Smooth muscle cell (in vitro differentiated cells): Measurements from ENCODE around the gene CPSF4L. TPM values are rescaled to one million over a fixed set of nuclear protein-coding genes. Genes with fewer than 3 reads are reported as not detected.
A peak's percentile ranks its signal among the peaks of the same experiment; 100 is the strongest.

Source experiments
- DNase-seq: peaks from one replicate; lab custom pipeline; 2025; ENCODE audit not compliant: unreplicated experiment; lab: John Stamatoyannopoulos, UW
- H2AFZ ChIP-seq: fragments of 200-600 bp; sonication (generic); 2 replicates; pipeline ENCODE4 v1.6.0; 2016; ENCODE audit warnings: antibody characterized with exemption, low read depth, mild to moderate bottlenecking
- H3F3A ChIP-seq: fragments of 200-600 bp; sonication (generic); 2 replicates; pipeline ENCODE4 v1.6.0; 2017; ENCODE audit warnings: antibody characterized with exemption, low read depth
- H3K27ac ChIP-seq: fragments of 200-600 bp; sonication (generic); 2 replicates; pipeline ENCODE4 v1.5.1; 2016; ENCODE audit warnings: low read depth, mild to moderate bottlenecking
- H3K27me3 ChIP-seq: fragments of 200-600 bp; sonication (generic); 2 replicates; pipeline ENCODE4 v1.6.1; 2016; ENCODE audit warnings: low read depth, mild to moderate bottlenecking
- H3K36me3 ChIP-seq: fragments of 200-600 bp; sonication (generic); 2 replicates; pipeline ENCODE4 v1.5.1; 2016; ENCODE audit warnings: low read depth
- H3K4me1 ChIP-seq: fragments of 200-600 bp; sonication (generic); 2 replicates; pipeline ENCODE4 v1.5.1; 2016; ENCODE audit warnings: low read depth
- H3K4me2 ChIP-seq: fragments of 200-600 bp; sonication (generic); 2 replicates; pipeline ENCODE4 v1.6.0; 2016; ENCODE audit warnings: mild to moderate bottlenecking
- H3K4me3 ChIP-seq: fragments of 200-600 bp; sonication (generic); 2 replicates; pipeline ENCODE4 v1.5.1; 2016; ENCODE audit warnings: mild to moderate bottlenecking
- H3K79me2 ChIP-seq: fragments of 200-600 bp; sonication (generic); 2 replicates; pipeline ENCODE4 v1.6.0; 2016; ENCODE audit warnings: low read depth, mild to moderate bottlenecking
- H3K9ac ChIP-seq: fragments of 200-600 bp; sonication (generic); 2 replicates; pipeline ENCODE4 v1.6.0; 2016; ENCODE audit warnings: low read depth
- H3K9me3 ChIP-seq: fragments of 200-600 bp; sonication (generic); replicated peaks from 2 replicates; pipeline ENCODE4 v1.5.1; 2016; ENCODE audit warnings: low read depth
- H4K20me1 ChIP-seq: fragments of 200-600 bp; sonication (generic); 2 replicates; pipeline ENCODE4 v1.6.0; 2016; ENCODE audit warnings: low read depth
- WGBS: methylation state at CpG from one replicate; pipeline ENCODE4 v1.1.7; 2016; ENCODE audit warnings: low lambda C conversion rate; 5-methylcytosine and 5-hydroxymethylcytosine counted together
- polyA plus RNA-seq: library from polyadenylated mRNA; unstranded; fragments of >200 nt; fragmentation: Nextera tagmentation; extraction: Ambion mirVana; gene quantifications from 2 replicates; pipeline ENCODE4 v1.2.1, GENCODE V29; 2016
- total RNA-seq: library from RNA; depleted of rRNA; stranded (reverse); fragments of >200 nt; gene quantifications from 2 replicates; pipeline ENCODE4 v1.2.3, GENCODE V29; 2014
- TF ChIP-seq, protein P1 (sequence below): fragments of 200-600 bp; sonication (generic); IDR thresholded peaks from 2 replicates; pipeline ENCODE4 v1.5.1; 2017; ENCODE audit warnings: borderline replicate concordance, mild to moderate bottlenecking, antibody characterized with exemption; ENCODE audit not compliant: insufficient read depth, poor library complexity, severe bottlenecking

Gene CPSF4L
- total and polyA plus RNA-seq, 2 experiments from 2014 or later, result not detected

DNA sequence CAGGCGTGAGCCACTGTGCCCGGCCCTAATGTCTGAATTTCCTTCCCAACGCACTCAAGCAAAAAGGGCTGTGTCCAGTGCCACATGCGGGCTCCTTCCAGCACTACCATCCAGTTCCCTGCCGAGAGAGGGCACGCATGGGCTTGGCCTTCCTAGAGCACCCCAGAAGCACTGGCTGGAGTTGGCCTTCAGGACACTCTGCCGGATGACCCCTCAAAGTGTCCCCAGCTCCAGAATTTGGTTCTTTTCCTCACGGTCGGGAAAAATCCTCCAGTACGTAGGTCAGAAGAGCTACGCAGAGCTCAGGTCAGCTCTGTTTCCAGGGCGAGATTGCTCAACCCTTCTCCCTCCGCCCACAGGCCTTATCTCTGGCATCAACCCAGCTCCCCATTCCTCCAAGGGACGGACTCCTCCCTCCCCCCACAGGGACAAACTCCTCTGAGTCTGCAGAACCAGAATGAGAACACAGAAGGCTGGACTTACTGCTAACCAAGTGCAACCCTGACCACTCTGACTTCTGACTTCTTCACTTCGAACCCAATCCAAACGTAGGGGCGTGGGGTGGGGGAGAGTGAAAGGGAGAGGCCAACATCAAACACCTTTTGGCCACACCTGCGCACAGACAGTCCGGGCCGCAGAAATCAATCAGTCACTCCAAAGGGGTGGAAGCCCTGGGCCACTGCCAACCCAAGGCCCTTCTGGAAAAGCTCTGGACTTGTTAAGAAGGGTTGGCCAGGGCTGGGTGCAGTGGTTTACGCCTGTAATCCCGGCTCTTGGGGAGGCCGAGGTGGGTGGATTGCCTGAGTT, 46.5 kb upstream of the CPSF4L start:
- peaks cover 36% of the 10 kb centered on the region for H3K4me1 ChIP-seq

DNA sequence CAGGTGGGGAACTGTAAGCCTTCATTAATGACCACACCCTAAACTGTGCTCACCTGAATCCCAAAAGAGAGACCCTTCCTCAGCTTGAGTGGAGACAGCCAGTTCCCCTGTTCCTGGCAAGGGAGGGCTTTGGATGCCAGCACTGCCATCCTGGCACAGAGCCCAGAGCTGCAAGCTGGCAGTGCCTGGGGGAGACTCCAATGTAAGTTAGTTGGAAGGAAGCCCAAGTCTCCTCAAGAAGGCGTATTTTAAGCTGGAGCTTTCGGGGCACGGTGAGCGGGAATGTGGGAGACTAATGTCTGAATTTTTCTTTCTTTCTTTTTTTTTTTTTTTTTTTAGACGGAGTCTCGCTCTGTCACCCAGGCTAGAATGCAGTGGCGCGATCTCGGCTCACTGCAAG, 45.5 kb upstream of the CPSF4L start:
- 95% methylated on average over 8 of the region's 9 CpGs for WGBS
- Histone ChIP-seq H4K20me1 (peaks cover 68% of the 10 kb centered on the region), H3K27me3 (no peaks in the 10 kb centered on the region), H3K27ac (no peak overlapping the region), H3K4me2 (no peak overlapping the region), H3K79me2 (peaks cover 69% of the 10 kb centered on the region), H3K4me1 (peaks cover 29% of the 10 kb centered on the region), H3K9ac (no peak overlapping the region), H3F3A (peaks cover 12% of the 10 kb centered on the region), H3K36me3 (no peaks in the 10 kb centered on the region), H3K4me3 (no peak overlapping the region), H3K9me3 (no peaks in the 10 kb centered on the region), H2AFZ (no peak overlapping the region)
- no peak for DNase-seq
- TF ChIP-seq, protein P1, sequence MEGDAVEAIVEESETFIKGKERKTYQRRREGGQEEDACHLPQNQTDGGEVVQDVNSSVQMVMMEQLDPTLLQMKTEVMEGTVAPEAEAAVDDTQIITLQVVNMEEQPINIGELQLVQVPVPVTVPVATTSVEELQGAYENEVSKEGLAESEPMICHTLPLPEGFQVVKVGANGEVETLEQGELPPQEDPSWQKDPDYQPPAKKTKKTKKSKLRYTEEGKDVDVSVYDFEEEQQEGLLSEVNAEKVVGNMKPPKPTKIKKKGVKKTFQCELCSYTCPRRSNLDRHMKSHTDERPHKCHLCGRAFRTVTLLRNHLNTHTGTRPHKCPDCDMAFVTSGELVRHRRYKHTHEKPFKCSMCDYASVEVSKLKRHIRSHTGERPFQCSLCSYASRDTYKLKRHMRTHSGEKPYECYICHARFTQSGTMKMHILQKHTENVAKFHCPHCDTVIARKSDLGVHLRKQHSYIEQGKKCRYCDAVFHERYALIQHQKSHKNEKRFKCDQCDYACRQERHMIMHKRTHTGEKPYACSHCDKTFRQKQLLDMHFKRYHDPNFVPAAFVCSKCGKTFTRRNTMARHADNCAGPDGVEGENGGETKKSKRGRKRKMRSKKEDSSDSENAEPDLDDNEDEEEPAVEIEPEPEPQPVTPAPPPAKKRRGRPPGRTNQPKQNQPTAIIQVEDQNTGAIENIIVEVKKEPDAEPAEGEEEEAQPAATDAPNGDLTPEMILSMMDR, result no peak

More for the DNA sequence above, 46.5 kb upstream of the CPSF4L start:
- peak overlapping the region; percentile 97 for H3K4me3 ChIP-seq
- H2AFZ ChIP-seq, result no peak overlapping the region
- peaks cover 58% of the 10 kb centered on the region for H4K20me1 ChIP-seq
- no peak overlapping the region for H3K9ac ChIP-seq
- no peaks in the 10 kb centered on the region for H3K27me3 ChIP-seq
- H3K79me2 ChIP-seq, result peaks cover 61% of the 10 kb centered on the region
- H3F3A ChIP-seq, result peaks cover 12% of the 10 kb centered on the region
- WGBS, result 36% methylated on average over 23 of the region's 23 CpGs
- TF ChIP-seq, protein P1, result no peak
- no peaks in the 10 kb centered on the region for H3K9me3 ChIP-seq
- no peak for DNase-seq
- H3K4me2 ChIP-seq, result peak overlapping the region; percentile 61
- no peaks in the 10 kb centered on the region for H3K36me3 ChIP-seq
- peak overlapping the region; percentile 22 for H3K27ac ChIP-seq

DNA sequence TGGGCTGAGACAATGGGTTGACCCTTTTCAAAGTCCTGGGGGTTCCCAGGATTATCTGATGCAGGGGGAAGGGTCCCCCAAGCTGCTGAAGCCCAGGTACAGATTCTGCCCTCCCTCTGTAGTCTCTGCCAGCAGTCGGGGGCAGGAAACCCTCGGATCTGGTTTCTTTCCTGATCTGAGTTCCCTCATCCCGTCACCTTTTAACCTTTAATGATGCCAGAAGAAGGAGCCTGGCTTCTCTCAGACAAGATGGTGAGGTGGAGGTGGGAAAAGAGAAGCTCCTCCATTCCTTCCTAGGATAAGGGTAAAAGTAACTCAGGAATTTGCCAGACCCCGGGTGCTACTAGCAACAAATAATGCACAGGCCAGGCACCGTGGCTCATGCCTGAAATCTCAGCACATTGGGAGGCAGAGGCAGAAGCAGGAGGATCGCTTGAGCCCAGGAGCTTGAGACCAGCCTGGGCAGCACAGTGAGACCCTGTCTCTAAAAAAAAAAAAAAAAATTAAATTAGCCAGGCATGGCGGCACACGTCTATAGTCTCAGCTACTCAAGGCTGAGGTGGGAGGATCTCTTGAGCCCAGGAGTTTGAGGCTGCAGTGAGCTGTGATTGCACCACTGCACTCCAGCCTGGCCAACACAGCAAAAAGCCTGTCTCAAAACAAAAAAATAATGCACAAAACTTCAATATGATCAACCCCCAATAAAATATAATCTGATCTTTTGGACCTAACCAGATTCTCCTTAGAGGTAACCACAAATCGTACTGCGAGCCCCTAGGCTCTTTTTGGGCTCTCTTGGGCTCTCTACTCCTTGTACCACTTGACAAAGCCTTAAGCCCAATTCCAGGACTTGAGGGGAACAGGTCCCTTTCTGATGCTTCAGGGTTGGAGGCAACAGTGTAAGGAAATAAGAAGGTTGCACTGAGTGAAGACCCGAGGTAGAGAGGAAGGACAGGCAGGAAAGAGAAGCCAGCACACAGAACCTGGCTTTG, 44.5 kb upstream of the CPSF4L start:
- Histone ChIP-seq H4K20me1 (peaks cover 78% of the 10 kb centered on the region), H3K4me3 (peak overlapping the region; percentile 34), H3K27me3 (no peaks in the 10 kb centered on the region), H2AFZ (no peak overlapping the region), H3F3A (peaks cover 12% of the 10 kb centered on the region), H3K36me3 (no peaks in the 10 kb centered on the region), H3K79me2 (peaks cover 76% of the 10 kb centered on the region), H3K4me1 (peaks cover 29% of the 10 kb centered on the region), H3K4me2 (peak overlapping the region; percentile 82), H3K9me3 (no peaks in the 10 kb centered on the region), H3K27ac (peak overlapping the region; percentile 81), H3K9ac (no peak overlapping the region)
- TF ChIP-seq, protein P1, result no peak
- DNase-seq, result no peak
- 60% methylated on average over 11 of the region's 11 CpGs for WGBS
